Measurements from ENCODE around the gene RHOB.
"Not testable (repeated sequence)": the region's sequence is repeated elsewhere in the genome, so short reads cannot be mapped to it uniquely, and the experiment has no call there.

Gene RHOB

GRCh38 chr2:20434588-20435294 is 12.1 kb upstream of the RHOB start:
- POLR2A ChIA-PET (ENCODE audit: low non-redundant PET), result no interaction called here
- CTCF ChIA-PET, result no interaction called here
- no peak for TF ChIP-seq CTCF (conservative IDR thresholded peaks at IDR 0.05; ENCODE audit: low read depth)
- H3K27ac ChIP-seq, result no peak overlapping the region
- DNase-seq (ENCODE audit: low spot score), result no peak

- H3K27ac ChIP-seq; POLR2A ChIA-PET (ENCODE audit: low non-redundant PET); CTCF ChIA-PET; DNase-seq (ENCODE audit: low spot score): not testable (repeated sequence)
Observed at GRCh38 chr2:20435456-20435855, 11.4 kb upstream of the RHOB start.

- no peak for DNase-seq (ENCODE audit: low spot score)
- H3K27ac ChIP-seq, result no peak overlapping the region
- no peak for TF ChIP-seq CTCF (conservative IDR thresholded peaks at IDR 0.05; ENCODE audit: low read depth)
- CTCF ChIA-PET, result interaction anchor here (0.5 to 1.3 kb wide), 3 partner anchors 41 to 205 kb away, joined by 3 read pairs; no protein-coding TSS in a partner anchor
- POLR2A ChIA-PET (ENCODE audit: low non-redundant PET), result interaction anchor here (0.7 kb wide), 1 partner anchor 10 kb away, joined by 3 read pairs; the partner anchor contains the start of gene RHOB
Observed at GRCh38 chr2:20436716-20437470, 10.0 kb upstream of the RHOB start.

GRCh38 chr2:20438334-20439192 is 8.3 kb upstream of the RHOB start:
- POLR2A ChIA-PET (ENCODE audit: low non-redundant PET), result no interaction called here
- peak overlapping the region; percentile 76 for H3K27ac ChIP-seq
- TF ChIP-seq CTCF (conservative IDR thresholded peaks at IDR 0.05; ENCODE audit: low read depth), result no peak
- peak; percentile 83 for DNase-seq (ENCODE audit: low spot score)
- CTCF ChIA-PET, result interaction anchor here (1.1 to 2.1 kb wide), 5 partner anchors 9 to 213 kb away, joined by 3 to 15 read pairs (median 6); partner anchors contain the start of gene HS1BP3

- POLR2A ChIA-PET (ENCODE audit: low non-redundant PET), result interaction anchor here (0.7 kb wide), 1 partner anchor 193 kb away, joined by 5 read pairs; no protein-coding TSS in a partner anchor
- TF ChIP-seq CTCF (conservative IDR thresholded peaks at IDR 0.05; ENCODE audit: low read depth), result no peak
- CTCF ChIA-PET, result interaction anchor here (0.6 to 2.1 kb wide), 5 partner anchors 9 to 212 kb away, joined by 3 to 15 read pairs (median 6); partner anchors contain the start of gene HS1BP3
- no peak for DNase-seq (ENCODE audit: low spot score)
- no peak overlapping the region for H3K27ac ChIP-seq
Observed at GRCh38 chr2:20439193-20439475, 7.7 kb upstream of the RHOB start.

- H3K27ac ChIP-seq, result no peak overlapping the region
- POLR2A ChIA-PET (ENCODE audit: low non-redundant PET), result interaction anchor here (0.7 kb wide), 1 partner anchor 193 kb away, joined by 5 read pairs; no protein-coding TSS in a partner anchor
- TF ChIP-seq CTCF (conservative IDR thresholded peaks at IDR 0.05; ENCODE audit: low read depth), result no peak
- no peak for DNase-seq (ENCODE audit: low spot score)
- CTCF ChIA-PET, result interaction anchor here (0.6 to 2.1 kb wide), 6 partner anchors 10 to 212 kb away, joined by 3 to 15 read pairs (median 4); partner anchors contain the start of gene HS1BP3
Observed at GRCh38 chr2:20439503-20439902, 7.4 kb upstream of the RHOB start.
